GM08714 (cell line): ENCODE data around the gene JAK1.
"Not testable (repeated sequence)": the region's sequence is repeated elsewhere in the genome, so short reads cannot be mapped to it uniquely, and the experiment has no call there.

Experiments used
- H3K4me3 ChIP-seq: fragments of 200-500 bp; sonication (Bioruptor generic); 2 replicates; pipeline ENCODE4 v1.5.1; 2014; ENCODE audit warnings: mild to moderate bottlenecking, low read length, inconsistent platforms
- ZNF274 ChIP-seq: IDR thresholded peaks from 2 replicates; pipeline ENCODE4 v1.6.1; 2012; ENCODE audit warnings: mild to moderate bottlenecking, low read depth, low read length

Gene JAK1

DNA sequence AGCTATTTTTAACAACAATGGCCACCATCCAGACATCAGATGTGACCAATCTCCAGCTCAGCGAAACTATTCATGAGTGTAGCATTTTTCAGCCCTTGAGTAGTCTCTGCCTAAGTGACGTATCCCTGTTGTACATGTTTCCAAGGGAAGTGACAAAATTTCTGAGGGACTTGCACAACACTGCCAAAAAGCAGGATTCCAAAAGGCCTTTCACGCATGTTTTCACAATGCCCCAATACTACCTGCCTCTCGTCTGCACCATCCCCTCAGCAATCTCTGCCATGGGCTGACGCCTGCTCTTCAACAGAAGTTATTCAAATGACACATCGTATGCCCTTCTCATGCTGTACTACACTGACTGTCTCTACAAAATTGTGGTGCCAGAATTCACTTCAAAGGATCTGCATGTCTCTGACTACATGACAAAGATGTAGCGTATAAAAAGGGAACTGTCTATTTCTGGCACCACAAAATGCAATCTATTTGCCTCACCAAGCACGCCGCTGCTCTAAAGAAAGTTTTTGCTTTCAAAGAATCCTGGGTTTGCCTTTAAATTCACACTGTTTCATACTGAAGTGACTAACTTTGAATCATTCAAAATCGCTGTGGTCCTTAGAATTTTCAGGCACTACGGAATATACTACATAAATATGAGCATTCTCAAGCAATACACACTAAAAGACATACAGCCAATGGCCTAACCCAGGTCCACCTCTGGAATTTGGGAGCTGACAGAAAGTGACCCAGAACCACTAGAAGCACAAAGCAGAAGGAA, 32.9 kb downstream of the JAK1 start:
- TF ChIP-seq ZNF274, result no peak
- H3K4me3 ChIP-seq, result no peak overlapping the region

- no peak for TF ChIP-seq ZNF274
- H3K4me3 ChIP-seq, result no peak overlapping the region
Observed at GRCh38 chr1:64932962-64933295, 33.4 kb downstream of the JAK1 start.

- not testable (repeated sequence) for H3K4me3 ChIP-seq
Observed at GRCh38 chr1:64930640-64931039, 35.7 kb downstream of the JAK1 start.

DNA sequence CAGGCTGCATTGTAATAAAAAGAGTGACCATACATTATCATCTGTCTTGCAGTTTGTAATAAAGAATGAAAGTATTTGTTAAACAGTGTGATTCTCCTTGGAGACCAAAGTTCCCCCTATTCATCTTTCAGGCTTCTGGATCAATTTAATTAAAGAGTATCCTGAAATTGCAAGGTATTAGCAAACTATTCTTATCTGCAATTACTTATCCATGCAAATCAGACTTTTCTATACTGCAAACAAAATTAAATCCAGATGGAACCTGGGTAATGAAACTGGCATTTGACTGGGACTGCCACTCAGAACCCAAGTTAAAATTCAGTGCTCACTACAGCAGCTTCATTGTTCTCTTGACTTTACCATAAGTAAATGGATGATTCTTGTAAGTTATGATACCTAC, 37.1 kb downstream of the JAK1 start:
- TF ChIP-seq ZNF274, result no peak
- H3K4me3 ChIP-seq, result no peak overlapping the region

DNA sequence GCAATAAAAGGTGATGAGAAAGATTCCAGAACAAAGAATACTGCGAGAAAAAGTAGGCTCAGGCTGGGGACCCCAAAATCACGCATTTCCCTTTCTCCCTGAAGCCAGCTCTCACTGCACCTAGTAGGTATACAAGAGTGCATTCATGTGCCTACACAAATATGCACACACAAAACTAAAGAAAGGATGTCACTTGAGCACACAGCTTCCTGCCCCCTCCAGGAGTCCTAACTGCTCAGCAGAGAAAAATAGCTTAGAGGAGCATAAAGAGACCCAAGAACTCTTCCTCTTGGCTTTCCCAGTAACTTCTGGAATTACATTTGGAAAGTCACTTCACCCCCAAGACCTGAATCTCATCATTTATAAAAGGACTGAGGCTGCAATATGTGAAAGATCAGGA, 38.0 kb downstream of the JAK1 start:
- TF ChIP-seq ZNF274, result no peak
- no peak overlapping the region for H3K4me3 ChIP-seq

- H3K4me3 ChIP-seq, result no peak overlapping the region
- no peak for TF ChIP-seq ZNF274
Observed at GRCh38 chr1:64925594-64925993, 40.8 kb downstream of the JAK1 start.

GRCh38 chr1:64923294-64923718, 43.0 kb downstream of the JAK1 start:
- no peak overlapping the region for H3K4me3 ChIP-seq
- no peak for TF ChIP-seq ZNF274

DNA sequence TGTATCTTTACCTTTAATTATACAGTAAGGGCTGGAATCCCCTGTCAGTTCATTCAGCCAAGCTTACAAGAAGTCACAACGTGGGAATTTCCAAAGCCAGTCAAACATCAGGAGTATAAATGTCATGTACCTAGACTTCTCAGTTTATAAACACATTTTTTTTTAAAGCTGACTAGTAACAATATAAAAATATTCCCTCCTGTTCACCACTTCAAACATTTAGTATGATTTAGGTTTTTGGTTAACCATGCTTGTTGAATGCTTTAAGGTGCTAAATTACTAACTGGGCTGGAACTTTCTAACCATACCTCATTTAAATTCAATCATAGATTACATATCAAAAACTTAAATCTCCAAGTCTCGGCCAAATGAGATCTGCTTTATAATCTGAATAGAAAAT, 44.0 kb downstream of the JAK1 start:
- no peak overlapping the region for H3K4me3 ChIP-seq
- no peak for TF ChIP-seq ZNF274

- H3K4me3 ChIP-seq, result no peak overlapping the region
- TF ChIP-seq ZNF274, result no peak
Observed at GRCh38 chr1:64921771-64922170, 44.6 kb downstream of the JAK1 start.

GRCh38 chr1:64920941-64921589, 45.3 kb downstream of the JAK1 start:
- H3K4me3 ChIP-seq, result no peak overlapping the region
- TF ChIP-seq ZNF274, result no peak

DNA sequence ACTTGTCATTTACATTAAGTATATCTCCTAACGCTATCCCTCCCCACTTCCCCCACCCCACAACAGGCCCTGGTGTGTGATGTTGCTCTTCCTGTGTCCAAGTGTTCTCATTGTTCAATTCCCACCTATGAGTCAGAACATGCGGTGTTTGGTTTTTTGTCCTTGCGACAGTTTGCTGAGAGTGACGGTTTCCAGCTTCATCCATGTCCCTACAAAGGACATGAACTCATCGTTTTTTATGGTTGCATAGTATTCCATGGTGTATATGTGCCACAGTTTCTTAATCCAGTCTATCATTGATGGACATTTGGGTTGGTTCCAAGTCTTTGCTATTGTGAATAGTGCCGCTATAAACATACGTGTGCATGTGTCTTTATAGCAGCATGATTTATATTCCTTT, 47.2 kb downstream of the JAK1 start:
- H3K4me3 ChIP-seq, result not testable (repeated sequence)

DNA sequence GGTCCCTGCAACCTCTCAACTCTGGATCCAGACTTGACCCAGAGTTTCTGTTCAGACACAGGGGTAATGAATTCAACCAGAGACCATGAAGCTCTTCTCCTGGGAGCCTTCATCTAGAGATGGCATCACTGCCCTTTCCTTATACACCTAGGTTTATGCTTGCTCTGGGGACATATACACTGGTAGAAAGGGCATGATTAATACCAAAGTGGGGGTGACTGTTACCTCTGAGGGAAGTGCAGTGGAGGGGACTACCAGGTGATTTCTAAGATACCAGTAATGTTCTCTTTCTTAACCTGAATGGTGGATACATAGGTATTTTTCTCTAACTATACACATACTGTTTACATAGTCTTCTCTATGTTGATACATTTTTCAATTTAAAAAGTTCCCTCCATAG, 48.4 kb downstream of the JAK1 start:
- TF ChIP-seq ZNF274, result no peak
- H3K4me3 ChIP-seq, result no peak overlapping the region

DNA sequence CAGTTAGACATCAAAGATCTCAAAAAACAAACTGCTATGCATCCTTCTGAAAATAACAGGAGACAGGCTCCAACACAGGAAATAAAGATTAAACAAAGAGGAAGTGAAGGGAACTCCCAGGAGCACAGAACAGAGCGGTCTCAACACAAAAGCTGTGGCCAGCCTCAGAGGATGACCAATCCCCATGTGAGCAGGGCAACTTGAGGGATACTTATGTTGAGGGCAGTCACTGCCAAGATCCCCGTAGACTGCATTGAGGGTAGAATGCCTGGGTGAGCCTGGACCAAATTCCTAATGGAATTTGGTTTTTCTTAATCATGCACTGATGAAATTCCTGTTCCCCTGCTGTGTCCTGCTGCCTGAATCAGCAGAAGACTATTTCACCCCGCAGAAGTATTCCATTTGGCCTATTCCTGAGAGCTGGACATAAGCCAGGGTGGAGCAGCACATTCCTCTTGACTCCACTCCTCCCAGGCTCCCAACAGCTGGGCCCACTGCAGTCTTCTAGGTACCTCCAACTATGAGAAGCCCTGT, 49.0 kb downstream of the JAK1 start:
- no peak overlapping the region for H3K4me3 ChIP-seq
- no peak for TF ChIP-seq ZNF274

DNA sequence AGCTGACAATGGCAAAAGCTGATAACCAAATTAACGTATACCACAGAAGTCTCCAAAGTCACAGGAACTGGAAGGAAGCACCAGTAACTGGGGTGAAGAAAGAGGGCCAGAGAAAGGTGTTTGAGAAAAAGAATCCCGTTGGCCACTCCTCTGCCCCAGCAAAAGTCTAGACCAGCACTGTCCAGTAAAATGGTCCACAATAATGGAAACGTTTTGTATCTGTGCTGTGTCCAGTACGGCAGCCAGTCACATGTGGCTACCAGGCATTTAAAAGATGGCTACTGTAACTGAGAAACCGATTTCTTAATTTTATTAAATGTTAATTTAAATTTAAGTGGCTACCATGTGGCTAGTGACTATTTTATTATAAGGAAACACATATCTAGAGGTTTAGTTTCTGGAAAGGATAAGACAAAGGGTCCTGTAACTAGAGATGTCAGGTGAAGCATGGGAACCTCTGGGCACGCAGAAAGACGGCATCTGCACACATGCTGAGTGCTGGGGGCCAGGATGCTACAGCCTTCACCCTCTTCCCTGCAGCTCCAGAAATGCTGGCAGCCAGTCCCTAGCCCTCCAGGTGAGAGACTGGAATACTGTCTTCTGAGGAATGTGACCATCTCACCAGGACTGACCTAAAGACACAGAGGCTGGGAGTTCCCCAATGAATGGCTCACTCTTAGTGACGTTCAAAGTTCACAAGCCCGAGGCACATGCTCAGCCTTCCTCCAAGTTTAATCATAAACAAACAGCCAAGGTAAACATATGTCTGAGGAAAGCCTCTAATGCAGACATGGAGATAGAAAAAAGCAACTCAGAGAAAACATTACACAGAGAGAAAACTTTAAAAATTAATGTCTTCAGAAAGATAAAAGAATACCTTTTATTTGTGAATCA, 50.7 kb downstream of the JAK1 start:
- no peak overlapping the region for H3K4me3 ChIP-seq
- no peak for TF ChIP-seq ZNF274
